T-helper 2 cell treated with Interferon-gamma antibody and Interleukin-4, amounts not matched to agents 5 μg/mL and 100 μg/mL, for 36 hours (primary cell): Measurements from ENCODE around the gene USP6NL.

Experiments used
- DNase-seq: peaks from one replicate; pipeline ENCODE4 v3.0.0; 2021; ENCODE audit warnings: low spot score
- H3K27ac Mint-ChIP-seq: one replicate; pipeline ENCODE4 v1.8.0; 2021; ENCODE audit warnings: mild to moderate bottlenecking, mixed read lengths
- H3K27me3 Mint-ChIP-seq: one replicate; pipeline ENCODE4 v1.8.0; 2021; ENCODE audit warnings: low read depth, mixed read lengths
- H3K36me3 Mint-ChIP-seq: one replicate; pipeline ENCODE4 v1.8.0; 2021; ENCODE audit warnings: low read depth, mixed read lengths
- H3K4me1 Mint-ChIP-seq: one replicate; pipeline ENCODE4 v1.8.0; 2021; ENCODE audit warnings: low read depth, mixed read lengths
- H3K4me3 Mint-ChIP-seq: one replicate; pipeline ENCODE4 v1.8.0; 2022; ENCODE audit warnings: mild to moderate bottlenecking, moderate library complexity, mixed read lengths
- H3K9me3 Mint-ChIP-seq: one replicate; pipeline ENCODE4 v1.8.0; 2021; ENCODE audit warnings: mixed read lengths

USP6NL gene

DNA sequence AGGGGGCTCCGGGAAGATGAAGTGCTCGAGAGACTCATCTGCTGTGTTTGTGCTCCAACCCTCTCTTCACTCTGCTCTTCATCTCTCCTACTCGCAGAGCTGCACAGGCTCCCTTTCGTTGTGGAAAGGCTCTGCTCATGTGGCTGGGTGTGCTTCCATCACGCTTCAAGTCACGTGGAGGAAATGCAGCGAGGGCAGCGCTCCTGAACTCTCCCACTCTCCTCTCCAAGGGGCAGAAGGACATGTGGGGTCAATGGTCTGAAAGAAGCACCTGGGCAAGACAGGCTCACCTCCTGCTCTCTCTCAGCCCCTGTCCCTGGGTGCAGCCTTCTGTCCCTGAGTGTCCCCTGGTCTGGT, 72.6 kb downstream of the USP6NL start:
- H3K27me3 Mint-ChIP-seq, result peaks cover 33% of the 10 kb centered on the region
- H3K4me1 Mint-ChIP-seq, result no peaks in the 10 kb centered on the region
- H3K4me3 Mint-ChIP-seq, result no peak overlapping the region
- DNase-seq, result no peak
- no peaks in the 10 kb centered on the region for H3K9me3 Mint-ChIP-seq
- no peak overlapping the region for H3K27ac Mint-ChIP-seq
- no peaks in the 10 kb centered on the region for H3K36me3 Mint-ChIP-seq

DNA sequence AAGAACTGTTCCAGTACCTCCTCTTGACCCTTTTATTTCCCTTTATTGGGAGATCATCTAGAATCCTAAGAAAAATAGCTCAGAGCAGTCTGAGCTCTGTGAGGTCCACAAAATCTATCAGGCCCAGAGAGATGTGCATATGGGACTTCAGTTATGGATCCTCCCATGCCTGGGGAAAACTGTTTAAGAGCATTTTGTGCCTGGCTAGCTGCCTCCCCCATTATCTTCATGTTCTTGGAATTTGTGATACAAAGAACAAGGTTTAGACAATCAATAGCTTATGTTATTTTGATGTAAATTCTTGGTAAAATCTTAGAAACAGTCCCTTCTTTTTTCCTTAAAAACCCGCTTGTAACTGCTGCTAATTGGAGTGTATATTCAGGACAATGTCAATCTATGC, 75.2 kb downstream of the USP6NL start:
- Mint-ChIP-seq H3K4me3 (no peak overlapping the region), H3K27me3 (peaks cover 42% of the 10 kb centered on the region), H3K36me3 (no peaks in the 10 kb centered on the region), H3K9me3 (no peaks in the 10 kb centered on the region), H3K4me1 (peaks cover 1% of the 10 kb centered on the region), H3K27ac (no peak overlapping the region)
- no peak for DNase-seq

DNA sequence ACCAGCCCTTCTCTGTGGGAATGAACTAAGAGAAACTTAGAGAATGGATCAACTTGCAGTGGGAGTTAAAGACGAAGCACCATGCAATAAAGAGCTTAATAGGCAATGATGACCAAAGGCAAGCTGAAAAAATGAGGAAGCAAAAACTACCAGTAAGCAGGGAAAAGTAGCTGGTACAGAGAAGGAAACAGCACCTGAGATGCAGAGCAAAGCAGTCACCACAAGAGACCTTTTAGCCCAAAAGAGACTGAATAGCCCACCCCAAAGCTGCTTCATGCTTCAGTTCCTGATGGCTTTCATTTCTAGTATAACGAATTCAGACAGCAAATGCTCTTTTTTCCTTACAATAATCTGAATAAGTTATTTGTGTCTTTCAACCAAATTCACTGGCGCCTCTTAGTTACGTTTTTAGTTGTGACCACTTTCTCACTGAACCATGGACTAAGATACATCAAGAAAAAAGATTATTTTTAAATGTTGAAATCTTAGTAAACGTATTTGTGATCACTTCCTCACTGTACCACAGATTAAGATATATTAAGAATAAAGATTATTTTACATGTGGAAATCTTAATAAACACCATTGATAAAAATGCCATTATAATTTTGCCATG, 76.0 kb downstream of the USP6NL start:
- no peak overlapping the region for H3K27ac Mint-ChIP-seq
- DNase-seq, result no peak
- H3K4me1 Mint-ChIP-seq, result peaks cover 1% of the 10 kb centered on the region
- H3K27me3 Mint-ChIP-seq, result peaks cover 41% of the 10 kb centered on the region
- no peaks in the 10 kb centered on the region for H3K9me3 Mint-ChIP-seq
- H3K4me3 Mint-ChIP-seq, result no peak overlapping the region
- H3K36me3 Mint-ChIP-seq, result no peaks in the 10 kb centered on the region

DNA sequence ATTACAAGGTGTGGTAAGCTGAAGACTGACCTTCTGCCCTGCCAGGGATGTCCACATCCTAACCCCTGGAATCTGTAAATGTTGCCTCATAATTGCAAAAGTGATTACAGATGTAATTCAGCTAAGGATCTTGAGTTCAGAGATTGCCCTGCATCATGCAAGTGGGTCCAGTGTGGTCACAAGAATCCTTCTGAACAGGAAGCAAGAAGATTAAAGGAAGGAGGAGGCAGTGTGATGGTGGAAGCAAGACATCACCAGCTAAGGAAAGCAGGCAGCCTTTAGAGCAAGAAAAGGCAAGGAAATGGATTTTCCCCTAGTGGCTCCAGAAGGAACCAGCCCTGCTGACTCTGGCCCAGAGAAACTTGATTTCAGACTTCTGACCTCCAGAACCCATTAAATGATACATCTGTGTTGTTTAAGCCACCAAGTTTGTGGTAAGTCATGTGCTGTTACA, 78.1 kb downstream of the USP6NL start:
- H3K36me3 Mint-ChIP-seq, result no peaks in the 10 kb centered on the region
- H3K9me3 Mint-ChIP-seq, result no peaks in the 10 kb centered on the region
- no peak for DNase-seq
- no peak overlapping the region for H3K27ac Mint-ChIP-seq
- H3K4me1 Mint-ChIP-seq, result peaks cover 3% of the 10 kb centered on the region
- no peak overlapping the region for H3K4me3 Mint-ChIP-seq
- H3K27me3 Mint-ChIP-seq, result peaks cover 34% of the 10 kb centered on the region

DNA sequence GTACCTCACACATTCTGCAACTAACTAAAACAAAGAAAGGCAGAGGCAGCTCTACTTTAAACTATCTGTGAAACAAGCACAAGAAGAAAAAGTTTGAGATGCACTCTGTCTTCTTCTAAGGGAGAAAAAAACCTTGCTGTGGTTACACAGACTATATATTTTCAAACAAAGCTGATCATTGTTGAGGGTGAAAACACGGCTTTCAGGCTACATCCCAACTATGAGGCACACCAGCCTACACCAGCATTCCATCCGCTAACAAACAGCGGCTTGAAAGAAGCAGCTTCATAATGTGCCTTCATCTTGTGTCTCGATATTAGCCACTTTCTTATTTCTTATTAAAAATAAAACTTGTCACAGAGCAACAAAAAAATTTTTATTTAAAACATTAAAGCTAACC, 79.1 kb downstream of the USP6NL start:
- Mint-ChIP-seq H3K27ac (no peak overlapping the region), H3K36me3 (no peaks in the 10 kb centered on the region), H3K4me1 (peaks cover 8% of the 10 kb centered on the region), H3K4me3 (no peak overlapping the region), H3K27me3 (peaks cover 31% of the 10 kb centered on the region), H3K9me3 (no peaks in the 10 kb centered on the region)
- no peak for DNase-seq

DNA sequence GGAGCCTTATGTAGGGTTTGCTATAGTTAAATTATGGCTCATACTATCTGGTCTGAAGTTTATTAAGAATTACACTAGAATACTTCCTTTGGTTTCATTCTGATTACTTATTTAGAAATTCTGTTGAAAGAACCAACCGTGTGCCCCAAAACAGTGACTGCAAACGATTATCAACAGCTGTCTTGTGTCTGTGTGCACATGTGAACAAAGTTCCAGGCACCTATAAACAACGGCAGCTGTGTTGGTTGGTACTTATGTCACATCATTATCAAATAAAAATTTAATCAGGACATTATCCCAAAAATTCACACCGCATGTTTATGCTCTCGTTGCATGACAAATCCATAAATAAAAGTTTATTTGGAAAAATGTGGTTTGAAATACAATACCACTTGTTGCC, 80.6 kb downstream of the USP6NL start:
- no peak overlapping the region for H3K27ac Mint-ChIP-seq
- DNase-seq, result no peak
- no peaks in the 10 kb centered on the region for H3K9me3 Mint-ChIP-seq
- no peak overlapping the region for H3K4me3 Mint-ChIP-seq
- peaks cover 11% of the 10 kb centered on the region for H3K4me1 Mint-ChIP-seq
- H3K27me3 Mint-ChIP-seq, result peaks cover 24% of the 10 kb centered on the region
- H3K36me3 Mint-ChIP-seq, result no peaks in the 10 kb centered on the region

DNA sequence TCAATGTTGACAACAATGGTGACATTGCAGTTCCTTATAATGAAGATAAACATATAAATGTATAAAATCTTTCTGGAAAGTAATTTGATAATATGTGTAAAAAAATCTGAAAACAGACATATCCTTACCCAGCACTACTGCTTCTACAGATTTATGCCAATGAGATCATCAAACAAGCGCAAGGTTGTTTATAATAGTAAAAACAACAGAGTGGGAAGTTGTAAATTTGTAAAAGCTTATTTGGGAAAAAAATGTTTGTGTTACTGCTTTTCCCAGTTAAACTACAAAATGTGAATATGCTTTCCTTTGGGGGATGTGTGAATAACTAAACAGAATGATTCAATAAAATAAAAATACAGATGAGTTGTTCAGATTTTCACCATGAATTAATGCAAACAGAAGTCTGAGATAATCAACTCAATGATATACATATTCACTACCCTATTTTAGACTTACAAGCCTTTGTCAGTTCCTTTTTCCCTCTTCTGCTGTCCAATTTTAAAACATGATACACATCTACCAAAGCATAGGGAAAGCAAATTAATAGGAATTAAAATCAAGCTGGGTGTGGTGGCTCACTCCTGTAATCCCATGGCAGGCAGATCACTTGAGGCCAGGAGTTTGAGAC, 82.1 kb downstream of the USP6NL start:
- Mint-ChIP-seq H3K9me3 (no peaks in the 10 kb centered on the region), H3K4me1 (peaks cover 11% of the 10 kb centered on the region), H3K27me3 (peaks cover 19% of the 10 kb centered on the region), H3K4me3 (no peak overlapping the region), H3K36me3 (no peaks in the 10 kb centered on the region), H3K27ac (no peak overlapping the region)
- DNase-seq, result no peak

DNA sequence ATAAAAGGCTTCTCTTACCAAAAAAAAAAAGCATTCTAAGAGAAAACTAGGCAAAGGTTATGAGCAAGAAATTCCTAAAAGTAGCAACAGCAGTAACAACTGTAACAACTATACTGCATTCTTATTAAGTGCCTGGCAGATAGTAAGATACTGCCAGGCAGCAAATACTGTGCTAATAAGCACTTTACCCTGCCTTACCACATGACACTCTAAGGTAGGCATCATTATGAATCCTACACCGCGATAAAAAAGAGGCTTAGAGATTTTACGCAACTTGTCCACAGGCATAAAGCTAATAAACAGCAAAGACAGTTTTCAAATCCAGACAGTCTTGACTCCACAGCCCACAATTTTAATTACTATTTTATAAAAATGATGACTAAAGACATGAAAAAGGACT, 83.2 kb downstream of the USP6NL start:
- Mint-ChIP-seq H3K9me3 (no peaks in the 10 kb centered on the region), H3K4me1 (peaks cover 11% of the 10 kb centered on the region), H3K4me3 (no peak overlapping the region), H3K27ac (no peak overlapping the region), H3K27me3 (peaks cover 9% of the 10 kb centered on the region), H3K36me3 (no peaks in the 10 kb centered on the region)
- no peak for DNase-seq

DNA sequence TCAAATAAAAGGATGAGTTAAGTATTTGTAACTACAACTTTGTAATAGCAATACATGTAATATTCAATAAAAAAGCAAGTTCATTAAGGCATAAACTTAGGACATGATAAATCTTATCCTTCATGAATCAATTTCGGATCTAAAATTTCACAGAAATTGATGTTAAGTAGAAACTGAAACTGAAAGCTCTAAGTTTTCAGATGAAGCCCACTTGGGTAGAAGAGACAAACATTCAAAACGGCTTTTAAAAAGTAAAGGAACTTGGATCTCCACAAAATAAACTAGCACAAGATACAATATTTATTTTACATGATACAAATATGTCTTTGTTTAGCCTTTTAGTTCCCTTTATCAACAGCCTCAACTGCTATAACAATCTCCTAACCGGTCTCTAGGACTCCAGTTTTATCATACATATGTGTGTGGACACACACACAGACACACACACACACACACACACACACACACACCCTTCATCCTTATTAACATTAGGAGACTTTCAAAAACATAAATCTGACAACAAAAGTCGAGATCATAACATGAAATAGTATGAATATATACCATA, 83.7 kb downstream of the USP6NL start:
- Mint-ChIP-seq H3K4me1 (peaks cover 9% of the 10 kb centered on the region), H3K36me3 (no peaks in the 10 kb centered on the region), H3K27me3 (peaks cover 5% of the 10 kb centered on the region), H3K4me3 (peak overlapping the region; percentile 42), H3K27ac (peak overlapping the region; percentile 41), H3K9me3 (no peaks in the 10 kb centered on the region)
- DNase-seq, result no peak

DNA sequence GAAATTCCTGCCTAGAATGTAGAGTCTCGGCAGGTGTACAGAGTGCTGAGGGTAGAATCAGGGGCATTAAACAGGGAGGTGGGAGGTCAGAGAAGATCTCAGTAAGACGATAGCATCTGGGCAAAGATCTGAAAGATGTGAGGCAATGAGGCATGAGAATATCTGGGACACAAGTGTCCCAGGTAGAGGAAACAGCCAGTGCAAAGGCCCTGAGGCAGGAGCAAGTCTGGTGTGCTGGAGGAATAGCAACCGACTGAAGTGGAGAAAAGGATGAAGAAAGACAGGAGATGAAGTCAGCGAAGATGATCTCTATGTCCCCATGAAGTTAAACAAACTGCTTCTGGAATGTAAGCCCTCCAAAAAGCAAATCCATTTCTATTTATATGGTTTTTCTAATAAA, 84.4 kb downstream of the USP6NL start:
- H3K36me3 Mint-ChIP-seq, result no peaks in the 10 kb centered on the region
- no peak for DNase-seq
- peaks cover 9% of the 10 kb centered on the region for H3K4me1 Mint-ChIP-seq
- no peak overlapping the region for H3K4me3 Mint-ChIP-seq
- H3K9me3 Mint-ChIP-seq, result no peaks in the 10 kb centered on the region
- H3K27ac Mint-ChIP-seq, result no peak overlapping the region
- peaks cover 3% of the 10 kb centered on the region for H3K27me3 Mint-ChIP-seq

DNA sequence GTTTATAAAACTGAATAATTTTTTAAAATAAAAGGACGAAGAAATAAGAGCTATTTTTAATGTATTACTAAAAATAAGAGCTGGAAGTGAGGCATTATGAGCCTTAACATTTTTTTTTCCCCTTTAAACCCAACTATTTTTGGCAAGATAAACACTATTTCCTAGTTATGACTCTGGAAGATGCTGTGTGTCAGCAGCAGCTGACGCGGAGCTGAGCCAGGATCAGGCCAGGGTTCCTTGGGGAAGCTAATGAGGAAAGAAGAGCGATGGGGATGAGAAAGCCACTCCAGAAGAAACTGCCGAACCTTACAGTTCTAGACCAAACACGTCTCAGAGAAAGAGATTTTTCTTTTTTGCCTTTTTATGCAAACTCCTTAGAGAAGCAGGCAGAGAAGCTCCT, 85.9 kb downstream of the USP6NL start:
- peaks cover 6% of the 10 kb centered on the region for H3K27me3 Mint-ChIP-seq
- no peak overlapping the region for H3K27ac Mint-ChIP-seq
- H3K9me3 Mint-ChIP-seq, result no peaks in the 10 kb centered on the region
- no peak overlapping the region for H3K4me3 Mint-ChIP-seq
- peaks cover 9% of the 10 kb centered on the region for H3K4me1 Mint-ChIP-seq
- no peaks in the 10 kb centered on the region for H3K36me3 Mint-ChIP-seq
- DNase-seq, result no peak

DNA sequence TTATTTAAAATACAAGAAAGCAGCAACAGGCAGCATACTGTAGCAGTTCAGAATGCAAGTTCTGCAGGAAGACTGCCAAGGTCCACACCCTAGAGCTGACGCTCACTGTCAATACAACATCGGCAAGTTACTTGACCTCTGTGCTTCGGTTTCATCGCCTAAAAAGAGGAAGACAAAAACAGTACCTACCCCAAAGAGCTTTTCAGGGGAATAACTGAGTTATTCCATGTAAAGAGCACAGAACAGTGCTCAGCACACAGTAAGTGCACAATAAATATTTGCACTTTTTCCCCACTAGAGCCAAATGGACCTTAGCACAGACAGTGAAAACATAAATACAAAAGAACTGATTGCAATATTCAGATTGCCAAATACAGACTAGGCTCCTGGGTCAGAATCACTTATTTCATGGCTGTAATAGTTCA, 88.6 kb downstream of the USP6NL start:
- Mint-ChIP-seq H3K4me1 (peaks cover 4% of the 10 kb centered on the region), H3K27me3 (peaks cover 9% of the 10 kb centered on the region), H3K36me3 (no peaks in the 10 kb centered on the region), H3K9me3 (no peaks in the 10 kb centered on the region), H3K4me3 (no peak overlapping the region), H3K27ac (no peak overlapping the region)
- no peak for DNase-seq

DNA sequence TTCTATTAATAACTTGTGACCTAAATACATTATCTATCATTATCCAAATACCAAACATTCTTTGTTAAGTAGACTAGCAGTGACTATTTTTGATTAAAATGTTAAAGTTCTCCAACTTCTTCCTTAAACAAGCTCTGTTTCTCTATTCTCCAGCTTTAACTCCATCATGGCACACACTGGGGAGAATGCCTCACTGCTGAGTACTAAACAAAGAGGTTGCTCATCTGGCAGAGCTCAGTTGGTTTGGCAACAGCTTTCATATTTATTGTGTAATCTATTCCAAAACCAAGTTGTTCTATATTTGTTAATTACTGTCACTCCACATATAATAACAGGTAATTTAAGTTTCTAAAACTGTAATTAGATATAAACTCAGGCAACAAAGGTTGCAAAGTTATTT, 89.6 kb downstream of the USP6NL start:
- no peaks in the 10 kb centered on the region for H3K9me3 Mint-ChIP-seq
- H3K27me3 Mint-ChIP-seq, result peaks cover 16% of the 10 kb centered on the region
- H3K4me3 Mint-ChIP-seq, result no peak overlapping the region
- no peak for DNase-seq
- H3K27ac Mint-ChIP-seq, result no peak overlapping the region
- peaks cover 4% of the 10 kb centered on the region for H3K4me1 Mint-ChIP-seq
- no peaks in the 10 kb centered on the region for H3K36me3 Mint-ChIP-seq

DNA sequence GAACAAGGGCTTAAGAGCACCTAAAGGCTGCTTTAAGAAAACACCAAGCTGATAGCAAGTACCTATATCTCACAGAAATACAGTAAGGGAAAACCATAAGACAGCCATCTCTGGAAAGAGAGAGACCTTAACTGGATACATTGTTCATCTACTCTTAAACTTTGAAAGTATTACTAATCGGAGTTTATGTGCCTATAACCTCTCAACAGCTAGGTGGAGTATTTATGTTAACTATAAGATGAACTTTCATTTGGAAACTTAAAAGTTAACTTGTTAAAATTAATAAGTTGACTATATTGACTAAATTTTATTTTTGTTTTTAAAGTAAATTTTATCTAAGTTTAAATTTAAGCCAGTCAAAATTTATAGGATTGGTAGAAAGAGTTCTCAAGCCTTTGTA, 90.6 kb downstream of the USP6NL start:
- H3K27ac Mint-ChIP-seq, result no peak overlapping the region
- no peak overlapping the region for H3K4me3 Mint-ChIP-seq
- H3K4me1 Mint-ChIP-seq, result peaks cover 4% of the 10 kb centered on the region
- H3K27me3 Mint-ChIP-seq, result peaks cover 16% of the 10 kb centered on the region
- no peaks in the 10 kb centered on the region for H3K9me3 Mint-ChIP-seq
- no peaks in the 10 kb centered on the region for H3K36me3 Mint-ChIP-seq
- DNase-seq, result no peak

DNA sequence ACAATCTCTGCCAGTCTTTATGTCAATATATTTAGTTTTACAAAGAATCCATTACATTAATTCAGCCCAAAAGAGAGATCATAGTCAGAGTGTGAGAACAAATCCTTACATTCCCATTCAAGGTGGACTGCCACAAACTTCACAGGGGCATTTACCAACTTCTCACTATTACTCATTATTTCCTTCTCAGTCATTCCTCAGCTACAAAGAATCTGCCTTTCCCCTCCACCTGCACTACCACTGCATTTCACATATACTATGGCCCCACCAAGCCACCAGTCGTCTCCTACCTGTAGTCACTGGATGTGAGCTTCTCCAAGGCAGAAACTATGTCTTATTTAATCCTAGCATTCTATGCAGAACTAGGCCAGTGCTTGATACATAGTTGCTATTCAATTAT, 94.3 kb downstream of the USP6NL start:
- H3K4me1 Mint-ChIP-seq, result peaks cover 8% of the 10 kb centered on the region
- no peak for DNase-seq
- peaks cover 31% of the 10 kb centered on the region for H3K27me3 Mint-ChIP-seq
- H3K9me3 Mint-ChIP-seq, result no peaks in the 10 kb centered on the region
- H3K4me3 Mint-ChIP-seq, result no peak overlapping the region
- H3K36me3 Mint-ChIP-seq, result no peaks in the 10 kb centered on the region
- H3K27ac Mint-ChIP-seq, result no peak overlapping the region
